ENCODE results near the gene FGGY.

GRCh38 chr1:59625384-59625783 lies 328.5 kb downstream of the FGGY start:
- TF ChIP-seq, protein P1, sequence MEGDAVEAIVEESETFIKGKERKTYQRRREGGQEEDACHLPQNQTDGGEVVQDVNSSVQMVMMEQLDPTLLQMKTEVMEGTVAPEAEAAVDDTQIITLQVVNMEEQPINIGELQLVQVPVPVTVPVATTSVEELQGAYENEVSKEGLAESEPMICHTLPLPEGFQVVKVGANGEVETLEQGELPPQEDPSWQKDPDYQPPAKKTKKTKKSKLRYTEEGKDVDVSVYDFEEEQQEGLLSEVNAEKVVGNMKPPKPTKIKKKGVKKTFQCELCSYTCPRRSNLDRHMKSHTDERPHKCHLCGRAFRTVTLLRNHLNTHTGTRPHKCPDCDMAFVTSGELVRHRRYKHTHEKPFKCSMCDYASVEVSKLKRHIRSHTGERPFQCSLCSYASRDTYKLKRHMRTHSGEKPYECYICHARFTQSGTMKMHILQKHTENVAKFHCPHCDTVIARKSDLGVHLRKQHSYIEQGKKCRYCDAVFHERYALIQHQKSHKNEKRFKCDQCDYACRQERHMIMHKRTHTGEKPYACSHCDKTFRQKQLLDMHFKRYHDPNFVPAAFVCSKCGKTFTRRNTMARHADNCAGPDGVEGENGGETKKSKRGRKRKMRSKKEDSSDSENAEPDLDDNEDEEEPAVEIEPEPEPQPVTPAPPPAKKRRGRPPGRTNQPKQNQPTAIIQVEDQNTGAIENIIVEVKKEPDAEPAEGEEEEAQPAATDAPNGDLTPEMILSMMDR (IDR thresholded peaks at IDR 0.05) = no peak
- TF ChIP-seq EZH2 (IDR thresholded peaks at IDR 0.05; ENCODE audit: borderline replicate concordance, insufficient read depth, low read depth, low read length, poor library complexity, severe bottlenecking) = no peak
